GM12878 (cell line): ENCODE data around the gene JAGN1.
"Not testable (repeated sequence)": the region's sequence is repeated elsewhere in the genome, so short reads cannot be mapped to it uniquely, and the experiment has no call there.

Experiments used
- BRCA1 ChIP-seq: IDR thresholded peaks from 2 replicates; pipeline ENCODE4 v1.6.1; 2011; ENCODE audit warnings: low read depth, low read length, improper control_type of control experiment
- EP300 ChIP-seq, 2 experiments: fragments of 150-350 bp in 1 of 2; IDR thresholded peaks; 2 replicates each; pipeline ENCODE4 v1.6.1; 2011 to 2012; ENCODE audit warnings: low read depth in 2 of 2, low read length in 2 of 2, borderline replicate concordance in 1 of 2, improper control_type of control experiment in 1 of 2, inconsistent platforms in 1 of 2; ENCODE audit not compliant: control insufficient read depth in 1 of 2
- ZNF274 ChIP-seq: IDR thresholded peaks from one replicate; pipeline ENCODE4 v1.8.0; 2011; ENCODE audit not compliant: insufficient read length, insufficient read depth
- TF ChIP-seq, protein P1 (sequence below), 3 experiments: IDR thresholded peaks in 2 of 3; conservative IDR thresholded peaks in 1 of 3; 2 replicates each; pipeline ENCODE4 v1.5.1; 2011; ENCODE audit warnings: low read depth in 3 of 3, low read length in 3 of 3, mild to moderate bottlenecking in 3 of 3, control low read depth in 2 of 3, moderate library complexity in 2 of 3, inconsistent platforms in 1 of 3, mixed read lengths in 1 of 3; ENCODE audit not compliant: control insufficient read depth in 2 of 3, insufficient read depth in 1 of 3; ENCODE audit errors: extremely low read depth in 1 of 3

DNA sequence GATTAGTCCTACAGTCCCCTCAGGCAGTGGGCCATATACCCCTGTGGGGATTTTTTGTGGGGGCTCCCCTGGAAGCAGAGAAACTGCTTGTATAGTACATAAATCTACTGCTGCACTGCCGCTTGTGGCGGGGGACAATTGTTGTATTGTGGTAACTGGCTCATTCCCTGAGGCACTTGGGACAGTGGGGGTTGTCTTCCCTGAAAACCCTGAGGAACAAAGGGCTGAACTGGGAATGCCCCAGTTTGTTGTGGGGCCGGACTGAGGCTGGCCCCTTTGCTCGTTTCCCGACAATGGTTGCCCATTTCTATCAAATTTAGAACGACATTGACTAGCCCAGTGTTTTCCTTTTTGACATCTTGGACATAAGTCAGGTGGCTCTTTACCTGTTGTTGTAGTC lies 39.0 kb upstream of the JAGN1 start:
- not testable (repeated sequence) for TF ChIP-seq EP300 (IDR thresholded peaks at IDR 0.05; ENCODE audit: borderline replicate concordance in 1 of 2, control insufficient read depth in 1 of 2, low read depth in 2 of 2, low read length in 2 of 2); ZNF274; BRCA1
- TF ChIP-seq, protein P1, sequence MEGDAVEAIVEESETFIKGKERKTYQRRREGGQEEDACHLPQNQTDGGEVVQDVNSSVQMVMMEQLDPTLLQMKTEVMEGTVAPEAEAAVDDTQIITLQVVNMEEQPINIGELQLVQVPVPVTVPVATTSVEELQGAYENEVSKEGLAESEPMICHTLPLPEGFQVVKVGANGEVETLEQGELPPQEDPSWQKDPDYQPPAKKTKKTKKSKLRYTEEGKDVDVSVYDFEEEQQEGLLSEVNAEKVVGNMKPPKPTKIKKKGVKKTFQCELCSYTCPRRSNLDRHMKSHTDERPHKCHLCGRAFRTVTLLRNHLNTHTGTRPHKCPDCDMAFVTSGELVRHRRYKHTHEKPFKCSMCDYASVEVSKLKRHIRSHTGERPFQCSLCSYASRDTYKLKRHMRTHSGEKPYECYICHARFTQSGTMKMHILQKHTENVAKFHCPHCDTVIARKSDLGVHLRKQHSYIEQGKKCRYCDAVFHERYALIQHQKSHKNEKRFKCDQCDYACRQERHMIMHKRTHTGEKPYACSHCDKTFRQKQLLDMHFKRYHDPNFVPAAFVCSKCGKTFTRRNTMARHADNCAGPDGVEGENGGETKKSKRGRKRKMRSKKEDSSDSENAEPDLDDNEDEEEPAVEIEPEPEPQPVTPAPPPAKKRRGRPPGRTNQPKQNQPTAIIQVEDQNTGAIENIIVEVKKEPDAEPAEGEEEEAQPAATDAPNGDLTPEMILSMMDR (IDR thresholded peaks at IDR 0.05 in 2 of 3, conservative IDR thresholded peaks at IDR 0.05 in 1 of 3; ENCODE audit: control insufficient read depth in 2 of 3, extremely low read depth in 1 of 3, insufficient read depth in 1 of 3, low read depth in 3 of 3, low read length in 3 of 3), result not testable (repeated sequence)
